Panc1 (cell line): ENCODE results near the gene ACTR5. TPM values are rescaled to one million over a fixed set of nuclear protein-coding genes. Genes with fewer than 3 reads are reported as not detected.
A peak's percentile ranks its signal among the peaks of the same experiment; 100 is the strongest.

Experiments used
- ATAC-seq: fragments of 200-7000 bp; cut with Tn5 transposase; 2 replicates; pipeline ENCODE4 v1.9.1; 2020; ENCODE audit warnings: mild to moderate bottlenecking, moderate library complexity
- BruUV-seq: library from RNA; stranded (reverse); fragments of 400-500 nt; replicated peaks from 2 replicates; lab custom pipeline; 2021; lab: Mats Ljungman, UMichigan
- CTCF ChIA-PET: fragments of 300-600 bp; sonication (Branson Sonifier 250); formaldehyde crosslinking; loops from one replicate; lab custom pipeline; 2022; ENCODE audit warnings: antibody characterized with exemption; lab: Charles Lee
- POLR2A ChIA-PET: fragments of 300-600 bp; sonication (Branson Sonifier 250); formaldehyde crosslinking; loops from one replicate; lab custom pipeline; 2022; ENCODE audit warnings: antibody characterized with exemption; lab: Charles Lee
- DNase-seq: peaks from one replicate; pipeline ENCODE4 v3.0.0-alpha.2; 2010; ENCODE audit warnings: low read depth, low spot score
- H3K27ac ChIP-seq: 2 replicates; pipeline ENCODE4 v1.5.1; 2011; ENCODE audit warnings: mild to moderate bottlenecking, low read length, inconsistent platforms
- H3K27me3 ChIP-seq: fragments of 200-500 bp; sonication (Bioruptor generic); 2 replicates; pipeline ENCODE4 v1.6.0; 2014; ENCODE audit warnings: low read length, inconsistent platforms; ENCODE audit not compliant: control insufficient read depth, insufficient read depth
- H3K36me3 ChIP-seq: fragments of 200-500 bp; sonication (Bioruptor generic); 2 replicates; pipeline ENCODE4 v1.5.1; 2014; ENCODE audit warnings: inconsistent platforms, mild to moderate bottlenecking, low read length, moderate library complexity; ENCODE audit not compliant: control insufficient read depth, insufficient read depth
- H3K4me1 ChIP-seq: 2 replicates; pipeline ENCODE4 v1.5.1; 2011; ENCODE audit warnings: inconsistent platforms, mild to moderate bottlenecking, low read length, moderate library complexity; ENCODE audit not compliant: control insufficient read depth, insufficient read depth
- H3K4me3 ChIP-seq, 2 experiments: 2 replicates each; pipeline ENCODE4 v1.5.1; 2011 to 2012; ENCODE audit warnings: low read depth in 2 of 2, low read length in 2 of 2, mild to moderate bottlenecking in 2 of 2, inconsistent platforms in 1 of 2, moderate library complexity in 1 of 2
- H3K9me3 ChIP-seq: fragments of 200-500 bp; sonication (Bioruptor generic); 2 replicates; pipeline ENCODE4 v1.5.1; 2014; ENCODE audit warnings: low read depth, mild to moderate bottlenecking, inconsistent platforms, low read length, moderate library complexity; ENCODE audit not compliant: control insufficient read depth, insufficient read depth
- CTCF ChIP-seq: fragments of 450-650 bp; IDR thresholded peaks from 2 replicates; pipeline ENCODE4 v1.5.1; 2017; ENCODE audit warnings: mild to moderate bottlenecking
- POLR2AphosphoS5 ChIP-seq: IDR thresholded peaks from 2 replicates; pipeline ENCODE4 v1.6.1; 2012; ENCODE audit warnings: mild to moderate bottlenecking, low read depth, low read length, moderate library complexity
- SIN3A ChIP-seq: IDR thresholded peaks from 2 replicates; pipeline ENCODE4 v1.6.1; 2012; ENCODE audit warnings: low read depth, mild to moderate bottlenecking, low read length, moderate library complexity, borderline replicate concordance; ENCODE audit not compliant: insufficient read depth
- TCF7L2 ChIP-seq: IDR thresholded peaks from 2 replicates; pipeline ENCODE4 v1.6.1; 2011; ENCODE audit warnings: mild to moderate bottlenecking, low read depth, low read length, inconsistent platforms
- in situ Hi-C: cut with HindIII; loops from 2 replicates; pipeline ENCODE4 v1.10.0; 2016; ENCODE audit warnings: low sequenced_read_pairs, low pct_unique_long_range_greater_than_20kb
- intact Hi-C: fragments of 100-400 bp; cut with micrococcal nuclease; formaldehyde crosslinking; loops from one replicate; pipeline ENCODE4 v1.10.0; 2022; ENCODE audit not compliant: unreplicated experiment
- total RNA-seq: library from RNA; stranded (reverse); gene quantifications from one replicate; pipeline ENCODE4 v1.2.1, GENCODE V29; 2021; ENCODE audit not compliant: unreplicated experiment
- TF ChIP-seq, protein P1 (sequence below), 2 experiments: IDR thresholded peaks; 2 replicates each; pipeline ENCODE4 v1.6.1; 2011 to 2012; ENCODE audit warnings: low read depth in 2 of 2, control low read depth in 1 of 2, low read length in 1 of 2, mild to moderate bottlenecking in 1 of 2, moderate library complexity in 1 of 2; ENCODE audit not compliant: insufficient read depth in 1 of 2

The ACTR5 gene
- total RNA-seq, 1 experiment from 2014 or later: 12.1 TPM

GRCh38 chr20:38763616-38764015 lies 15.4 kb downstream of the ACTR5 start:
- H3K27me3 ChIP-seq: no peaks in the 10 kb centered on the region
- no peaks in the 10 kb centered on the region for H3K9me3 ChIP-seq
- ATAC-seq: no peak
- peaks cover 18% of the 10 kb centered on the region for H3K36me3 ChIP-seq
- TF ChIP-seq, protein P1, sequence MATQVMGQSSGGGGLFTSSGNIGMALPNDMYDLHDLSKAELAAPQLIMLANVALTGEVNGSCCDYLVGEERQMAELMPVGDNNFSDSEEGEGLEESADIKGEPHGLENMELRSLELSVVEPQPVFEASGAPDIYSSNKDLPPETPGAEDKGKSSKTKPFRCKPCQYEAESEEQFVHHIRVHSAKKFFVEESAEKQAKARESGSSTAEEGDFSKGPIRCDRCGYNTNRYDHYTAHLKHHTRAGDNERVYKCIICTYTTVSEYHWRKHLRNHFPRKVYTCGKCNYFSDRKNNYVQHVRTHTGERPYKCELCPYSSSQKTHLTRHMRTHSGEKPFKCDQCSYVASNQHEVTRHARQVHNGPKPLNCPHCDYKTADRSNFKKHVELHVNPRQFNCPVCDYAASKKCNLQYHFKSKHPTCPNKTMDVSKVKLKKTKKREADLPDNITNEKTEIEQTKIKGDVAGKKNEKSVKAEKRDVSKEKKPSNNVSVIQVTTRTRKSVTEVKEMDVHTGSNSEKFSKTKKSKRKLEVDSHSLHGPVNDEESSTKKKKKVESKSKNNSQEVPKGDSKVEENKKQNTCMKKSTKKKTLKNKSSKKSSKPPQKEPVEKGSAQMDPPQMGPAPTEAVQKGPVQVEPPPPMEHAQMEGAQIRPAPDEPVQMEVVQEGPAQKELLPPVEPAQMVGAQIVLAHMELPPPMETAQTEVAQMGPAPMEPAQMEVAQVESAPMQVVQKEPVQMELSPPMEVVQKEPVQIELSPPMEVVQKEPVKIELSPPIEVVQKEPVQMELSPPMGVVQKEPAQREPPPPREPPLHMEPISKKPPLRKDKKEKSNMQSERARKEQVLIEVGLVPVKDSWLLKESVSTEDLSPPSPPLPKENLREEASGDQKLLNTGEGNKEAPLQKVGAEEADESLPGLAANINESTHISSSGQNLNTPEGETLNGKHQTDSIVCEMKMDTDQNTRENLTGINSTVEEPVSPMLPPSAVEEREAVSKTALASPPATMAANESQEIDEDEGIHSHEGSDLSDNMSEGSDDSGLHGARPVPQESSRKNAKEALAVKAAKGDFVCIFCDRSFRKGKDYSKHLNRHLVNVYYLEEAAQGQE (IDR thresholded peaks at IDR 0.05; ENCODE audit: insufficient read depth in 1 of 2, low read depth in 2 of 2, low read length in 1 of 2): no peak
- TF ChIP-seq POLR2AphosphoS5: no peak
- TF ChIP-seq SIN3A: no peak
- TF ChIP-seq CTCF: no peak
- no peak for TF ChIP-seq TCF7L2
- intact Hi-C loops (no loop called here), in situ Hi-C loops (no loop called here)
- no TSS peak for BruUV-seq
- DNase-seq: no peak
- POLR2A ChIA-PET: no interaction called here
- H3K27ac ChIP-seq: no peak overlapping the region
- H3K4me1 ChIP-seq: no peaks in the 10 kb centered on the region
- H3K4me3 ChIP-seq: no peak overlapping the region
- CTCF ChIA-PET: no interaction called here

DNA sequence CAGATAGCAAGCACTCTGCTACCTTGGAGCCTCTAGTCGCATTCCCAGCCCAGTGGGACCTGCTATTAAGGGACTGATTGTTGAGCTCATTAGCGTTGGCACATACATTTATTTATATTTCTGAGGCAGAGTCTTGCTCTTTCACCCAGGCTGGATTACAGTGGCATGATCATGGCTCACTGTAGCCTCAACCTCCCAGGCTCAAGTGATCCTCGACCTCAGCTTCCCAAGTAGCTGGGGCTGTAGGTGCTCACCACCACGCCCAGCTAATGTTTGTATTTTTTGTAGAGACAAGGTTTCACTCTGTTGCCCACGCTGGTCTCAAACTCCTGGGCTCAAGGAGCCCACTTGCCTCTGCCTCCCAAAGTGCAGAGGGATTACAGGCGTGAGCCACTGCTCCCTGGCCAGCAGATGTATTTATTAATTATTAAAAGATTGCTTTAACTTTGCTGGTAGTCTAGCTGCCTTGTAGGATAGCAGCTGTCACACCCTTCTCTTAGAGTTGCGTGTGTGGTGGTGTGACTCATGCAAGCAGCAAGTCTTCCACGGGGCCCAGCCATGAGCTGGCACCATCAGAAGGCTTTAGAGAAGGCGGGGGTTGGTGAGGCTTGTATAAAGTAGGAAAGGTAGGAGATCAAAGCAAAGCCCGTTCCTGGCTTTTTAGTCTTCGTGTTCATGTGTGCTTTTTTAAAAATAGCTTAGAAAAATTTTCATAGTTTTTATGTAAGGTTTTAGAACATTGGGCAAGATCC lies 16.5 kb downstream of the ACTR5 start:
- Histone ChIP-seq H3K27ac (no peak overlapping the region), H3K9me3 (no peaks in the 10 kb centered on the region), H3K4me3 (no peak overlapping the region), H3K27me3 (no peaks in the 10 kb centered on the region), H3K36me3 (peaks cover 18% of the 10 kb centered on the region), H3K4me1 (no peaks in the 10 kb centered on the region)
- BruUV-seq: no TSS peak
- DNase-seq (peak; percentile 60), ATAC-seq (peak; percentile 86)
- ChIA-PET POLR2A (interaction anchor here (0.8 kb wide), 1 partner anchor 450 kb away, joined by 3 read pairs; no protein-coding TSS in a partner anchor), CTCF (no interaction called here)
- intact Hi-C loops: no loop called here
- TF ChIP-seq SIN3A (no peak), CTCF (no peak), POLR2AphosphoS5 (no peak), TCF7L2 (no peak)
- TF ChIP-seq, protein P1 (IDR thresholded peaks at IDR 0.05; ENCODE audit: insufficient read depth in 1 of 2, low read depth in 2 of 2, low read length in 1 of 2): no peak
- in situ Hi-C loops: no loop called here
